Activated CD8-positive, alpha-beta memory T cell treated with anti-CD3 and anti-CD28 coated beads for 36 hours (primary cell): ENCODE results near the gene PTCD2. TPM values are rescaled to one million over a fixed set of nuclear protein-coding genes. Genes with fewer than 3 reads are reported as not detected.

ENCODE experiments used
- CTCF ChIA-PET: fragments of 350-600 bp; sonication (Branson Sonifier 250); formaldehyde crosslinking; loops from one replicate; lab custom pipeline; 2021; ENCODE audit warnings: antibody characterized with exemption; lab: Charles Lee
- POLR2A ChIA-PET: fragments of 350-600 bp; sonication (Branson Sonifier 250); formaldehyde crosslinking; loops from one replicate; lab custom pipeline; 2021; ENCODE audit warnings: antibody characterized with exemption; lab: Charles Lee
- total RNA-seq, 2 experiments: library from RNA; stranded (reverse); gene quantifications; one replicate each; pipeline ENCODE4 v1.2.3, GENCODE V29; 2021

Gene PTCD2
- total RNA-seq, 2 experiments from 2014 or later = 13.8 to 16.1 TPM

DNA sequence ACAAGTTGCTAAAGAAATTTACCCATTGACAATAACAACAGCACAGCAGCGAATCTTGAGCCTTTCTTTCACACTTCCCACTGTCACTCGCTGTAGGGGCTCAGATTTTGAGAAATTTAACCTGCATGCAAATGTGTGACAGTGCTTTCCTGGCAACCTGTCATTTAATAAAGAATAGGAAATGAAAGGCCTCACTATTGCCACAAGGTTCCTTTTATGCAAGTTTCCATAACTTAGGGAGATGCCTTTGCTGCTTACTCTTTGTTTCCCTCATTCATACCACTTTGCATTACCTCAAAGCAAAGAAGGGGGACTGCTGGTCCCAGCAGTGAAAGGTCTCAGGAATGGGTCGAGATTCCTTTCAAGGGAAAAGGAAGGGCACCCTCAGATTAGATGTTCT is 49.5 kb downstream of the PTCD2 start:
- POLR2A ChIA-PET = no interaction called here

GRCh38 chr5:72372331-72372730 is 52.2 kb downstream of the PTCD2 start:
- ChIA-PET POLR2A (no interaction called here), CTCF (no interaction called here)

More for the DNA sequence above, 49.5 kb downstream of the PTCD2 start:
- CTCF ChIA-PET = interaction anchor here (0.8 kb wide), 1 partner anchor 154 kb away, joined by 3 read pairs; no protein-coding TSS in a partner anchor

DNA sequence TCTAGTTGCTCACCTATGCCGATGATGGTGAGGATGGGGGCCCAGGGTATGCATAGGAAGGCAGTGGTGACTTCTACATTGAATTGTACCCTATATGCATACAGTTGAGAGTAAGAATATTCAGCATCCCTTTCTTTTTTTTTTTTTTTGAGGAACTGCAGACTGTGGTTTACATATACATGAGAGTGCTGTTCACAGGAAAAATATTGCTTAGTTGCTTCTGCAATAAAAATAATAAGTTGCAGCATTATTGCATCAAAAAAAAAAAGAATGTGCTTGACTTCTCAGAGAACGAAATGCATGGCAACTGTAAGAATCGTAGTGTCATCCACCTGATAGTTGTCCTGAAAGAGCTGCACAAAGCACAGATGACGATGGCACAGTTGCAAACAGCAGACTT is 52.8 kb downstream of the PTCD2 start:
- ChIA-PET POLR2A (no interaction called here), CTCF (no interaction called here)

GRCh38 chr5:72374844-72375243 is 54.7 kb downstream of the PTCD2 start:
- ChIA-PET CTCF (no interaction called here), POLR2A (no interaction called here)

GRCh38 chr5:72376381-72376780 is 56.2 kb downstream of the PTCD2 start:
- POLR2A ChIA-PET = no interaction called here
- CTCF ChIA-PET = no interaction called here

- ChIA-PET CTCF (interaction anchor here (1.2 kb wide), 1 partner anchor 30 kb away, joined by 3 read pairs; no protein-coding TSS in a partner anchor), POLR2A (no interaction called here)
Observed at GRCh38 chr5:72377910-72378638, 57.9 kb downstream of the PTCD2 start.

GRCh38 chr5:72378639-72379289 is 58.6 kb downstream of the PTCD2 start:
- ChIA-PET CTCF (interaction anchor here (1.2 kb wide), 1 partner anchor 31 kb away, joined by 3 read pairs; no protein-coding TSS in a partner anchor), POLR2A (no interaction called here)

DNA sequence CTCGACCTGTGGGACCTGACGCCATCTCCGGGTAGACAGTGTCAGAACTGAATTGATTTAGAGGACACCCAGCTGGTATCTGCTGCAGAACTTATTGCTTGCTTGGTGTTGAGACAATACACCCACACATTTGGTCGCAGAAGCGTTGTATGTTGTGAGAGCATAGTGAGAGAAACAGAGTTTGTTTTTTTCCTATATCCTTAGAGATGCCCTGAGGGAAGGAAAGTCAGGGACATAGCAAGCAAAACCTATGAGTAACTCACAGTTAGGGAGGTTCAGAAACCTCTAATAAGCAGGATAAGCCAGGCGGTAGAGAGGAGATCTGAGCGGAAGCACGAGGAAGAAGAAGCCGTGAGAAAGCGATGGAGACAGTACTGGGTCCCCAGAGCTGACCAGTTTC is 59.8 kb downstream of the PTCD2 start:
- ChIA-PET CTCF (no interaction called here), POLR2A (no interaction called here)

DNA sequence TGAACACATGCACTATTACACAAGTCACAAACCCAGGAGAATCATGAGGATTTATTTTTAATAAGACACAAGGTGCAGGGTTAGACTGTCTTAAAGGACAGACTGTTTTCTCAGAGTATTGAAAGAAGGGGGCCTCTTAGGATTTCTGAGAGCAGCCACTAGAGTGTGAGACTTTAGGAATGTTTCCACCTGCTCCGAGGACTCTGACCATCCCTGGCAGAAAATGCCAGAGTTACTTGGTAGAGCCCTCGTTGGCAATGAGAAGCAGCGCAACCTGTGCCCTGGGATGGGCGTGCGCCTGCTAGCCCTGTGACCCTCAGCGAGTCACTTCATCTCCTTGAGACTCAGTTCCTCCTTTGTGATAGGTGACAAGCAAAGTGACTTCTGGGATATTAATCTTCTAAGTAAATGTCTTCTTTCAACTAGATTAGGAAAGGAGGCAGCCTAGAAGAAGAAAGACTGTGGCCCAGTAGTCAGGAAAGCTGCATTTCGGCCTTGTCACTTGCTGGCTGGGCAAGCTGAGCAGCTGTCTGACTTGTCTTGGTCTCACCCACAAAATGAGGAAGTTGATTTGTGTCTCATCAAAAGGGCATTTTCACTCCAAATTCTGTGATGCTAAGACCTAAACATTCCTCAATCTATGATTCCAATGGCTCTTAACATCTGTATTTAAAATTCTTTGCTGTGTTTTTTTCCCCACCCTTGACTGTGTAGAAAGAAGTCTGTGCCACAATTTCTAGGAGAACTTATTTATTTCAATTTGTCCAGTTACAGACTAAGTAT is 60.5 kb downstream of the PTCD2 start:
- CTCF ChIA-PET = no interaction called here
- POLR2A ChIA-PET = no interaction called here

DNA sequence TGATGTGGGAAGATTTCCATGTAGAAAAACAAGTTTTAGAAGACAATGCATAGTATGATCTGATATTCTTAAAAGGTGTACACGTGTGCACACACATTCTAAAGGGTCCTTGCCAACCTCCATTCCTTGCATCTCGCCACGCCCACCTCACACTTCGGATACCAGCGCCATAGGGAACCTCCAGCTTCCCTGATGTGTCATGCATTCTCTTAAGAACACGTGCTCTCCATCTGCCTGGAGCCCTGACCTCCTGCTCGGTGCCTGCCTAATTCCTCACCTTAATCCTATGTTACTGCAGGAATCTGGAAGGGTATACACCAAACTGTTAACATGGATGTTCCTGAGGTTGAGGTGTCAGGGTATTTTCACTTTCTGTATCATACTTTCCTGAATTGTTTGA is 63.1 kb downstream of the PTCD2 start:
- CTCF ChIA-PET = no interaction called here
- POLR2A ChIA-PET = no interaction called here

DNA sequence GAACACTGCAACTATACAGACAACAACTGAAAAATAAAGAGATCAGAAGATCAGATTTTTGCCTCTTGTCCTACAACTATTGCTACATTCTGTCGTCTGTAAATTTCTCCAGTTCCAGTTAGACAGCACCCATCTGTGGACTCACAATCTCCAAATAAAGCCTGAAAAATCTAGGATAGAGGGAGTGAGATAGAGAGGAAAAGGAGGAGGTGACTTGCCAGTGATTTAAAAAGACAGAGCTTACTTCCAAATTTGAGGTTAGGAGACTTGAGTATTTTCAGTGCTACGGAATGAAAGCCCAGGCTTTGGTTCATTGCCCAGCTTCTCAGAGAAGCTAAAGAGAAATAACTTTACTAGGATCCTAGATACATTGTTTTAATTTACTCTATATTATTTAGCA is 63.6 kb downstream of the PTCD2 start:
- ChIA-PET CTCF (no interaction called here), POLR2A (no interaction called here)

- POLR2A ChIA-PET = no interaction called here
- CTCF ChIA-PET = no interaction called here
Observed at GRCh38 chr5:72386639-72387038, 66.5 kb downstream of the PTCD2 start.

- POLR2A ChIA-PET = no interaction called here
- CTCF ChIA-PET = interaction anchor here (0.6 kb wide), 1 partner anchor 85 kb away, joined by 3 read pairs; no protein-coding TSS in a partner anchor
Observed at GRCh38 chr5:72387985-72388384, 67.8 kb downstream of the PTCD2 start.

- ChIA-PET POLR2A (no interaction called here), CTCF (no interaction called here)
Observed at GRCh38 chr5:72388646-72389045, 68.5 kb downstream of the PTCD2 start.

DNA sequence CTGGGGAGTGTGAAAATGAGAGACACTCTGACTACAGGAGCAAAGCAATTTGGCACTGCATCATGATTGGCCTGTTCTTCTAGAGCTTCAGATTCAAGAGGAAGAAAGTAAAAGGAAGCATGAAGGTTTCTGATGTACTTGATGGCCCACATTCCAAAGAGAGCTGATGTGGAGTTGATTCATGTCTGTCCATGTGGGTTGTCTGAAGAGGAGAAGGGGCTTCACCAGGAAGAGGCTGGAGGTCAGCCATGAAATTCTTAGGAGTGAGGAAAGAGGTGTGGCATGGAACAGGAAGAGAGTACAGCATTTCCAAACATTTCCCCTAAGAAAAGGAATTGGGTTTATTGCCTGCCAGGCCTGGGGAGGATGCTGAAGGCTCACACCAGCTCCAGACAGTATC is 70.7 kb downstream of the PTCD2 start:
- ChIA-PET CTCF (interaction anchor here (0.5 kb wide), 1 partner anchor 951 kb away, joined by 5 read pairs; no protein-coding TSS in a partner anchor), POLR2A (no interaction called here)

DNA sequence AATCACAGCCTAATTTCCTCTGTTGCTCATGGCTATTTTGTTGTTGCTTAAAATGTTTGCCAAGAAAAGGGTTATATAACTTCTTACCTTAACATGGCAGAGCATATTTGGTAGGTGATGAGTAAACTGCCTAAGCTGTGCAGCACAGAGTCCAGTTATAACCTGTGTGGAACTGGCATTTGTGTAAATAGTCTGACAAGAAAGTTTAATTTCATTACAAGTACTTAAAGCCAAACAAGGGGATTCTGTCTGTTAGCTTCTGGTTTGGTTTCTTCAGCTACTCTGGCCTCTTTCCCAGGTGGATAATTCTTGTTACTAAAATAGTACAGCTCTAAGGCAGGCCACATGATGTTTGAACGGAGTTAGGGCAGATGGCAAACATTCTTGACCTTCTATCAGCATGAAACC is 72.2 kb downstream of the PTCD2 start:
- CTCF ChIA-PET = no interaction called here
- POLR2A ChIA-PET = interaction anchor here (0.7 kb wide), 1 partner anchor 59 kb away, joined by 3 read pairs; no protein-coding TSS in a partner anchor

GRCh38 chr5:72393052-72393451 is 72.9 kb downstream of the PTCD2 start:
- POLR2A ChIA-PET = no interaction called here
- CTCF ChIA-PET = no interaction called here

- POLR2A ChIA-PET = no interaction called here
- CTCF ChIA-PET = no interaction called here
Observed at GRCh38 chr5:72394688-72395087, 74.5 kb downstream of the PTCD2 start.

- POLR2A ChIA-PET = no interaction called here
- CTCF ChIA-PET = no interaction called here
Observed at GRCh38 chr5:72397836-72398235, 77.7 kb downstream of the PTCD2 start.

DNA sequence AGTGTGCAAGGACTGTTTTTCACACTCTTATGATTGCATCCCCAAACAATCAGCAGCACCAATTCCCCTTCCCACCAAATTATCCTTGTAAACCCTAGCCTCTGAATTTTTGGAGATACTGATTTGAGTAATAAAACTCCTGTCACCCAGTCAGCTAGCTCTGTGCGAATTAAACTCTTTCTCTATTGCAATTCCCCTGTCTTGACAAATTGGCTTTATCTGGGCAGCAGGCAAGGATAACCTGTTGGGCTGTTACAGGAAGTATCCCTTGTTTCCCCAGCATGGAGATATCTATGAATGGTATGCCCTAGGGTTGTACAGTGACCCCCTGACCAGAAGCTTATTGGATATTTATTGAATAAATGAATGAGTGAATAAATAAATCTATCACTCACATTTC is 80.8 kb downstream of the PTCD2 start:
- ChIA-PET POLR2A (no interaction called here), CTCF (no interaction called here)
